GM18519 (cell line): ENCODE results near the gene TRIM7.
"Not testable (repeated sequence)": the region's sequence is repeated elsewhere in the genome, so short reads cannot be mapped to it uniquely, and the experiment has no call there.

Source experiments
- ATAC-seq: cut with Tn5 transposase; IDR thresholded peaks from one replicate; pipeline ENCODE4 v1.9.1; 2021; ENCODE audit warnings: mild to moderate bottlenecking, moderate library complexity; ENCODE audit not compliant: unreplicated experiment, low FRiP score

The TRIM7 gene

DNA sequence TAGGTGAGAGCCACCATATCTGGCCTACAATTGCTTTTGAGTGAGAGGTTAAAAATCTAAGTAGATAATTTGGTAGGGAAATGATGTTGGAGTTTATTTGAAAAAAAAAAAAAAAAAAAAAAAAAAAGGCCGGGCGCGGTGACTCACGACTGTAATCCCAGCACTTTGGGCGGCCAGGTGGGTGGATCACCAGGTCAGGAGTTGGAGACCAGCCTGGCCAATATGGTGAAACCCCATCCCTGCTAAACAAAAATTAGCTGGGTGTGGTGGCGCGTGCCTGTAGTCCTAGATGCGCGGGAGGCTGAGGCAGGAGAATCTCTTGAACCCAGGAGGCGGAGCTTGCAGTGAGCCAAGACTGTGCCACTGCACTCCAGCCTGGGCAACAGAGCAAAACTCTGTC is 9.3 kb upstream of the TRIM7 start:
- ATAC-seq = not testable (repeated sequence)

DNA sequence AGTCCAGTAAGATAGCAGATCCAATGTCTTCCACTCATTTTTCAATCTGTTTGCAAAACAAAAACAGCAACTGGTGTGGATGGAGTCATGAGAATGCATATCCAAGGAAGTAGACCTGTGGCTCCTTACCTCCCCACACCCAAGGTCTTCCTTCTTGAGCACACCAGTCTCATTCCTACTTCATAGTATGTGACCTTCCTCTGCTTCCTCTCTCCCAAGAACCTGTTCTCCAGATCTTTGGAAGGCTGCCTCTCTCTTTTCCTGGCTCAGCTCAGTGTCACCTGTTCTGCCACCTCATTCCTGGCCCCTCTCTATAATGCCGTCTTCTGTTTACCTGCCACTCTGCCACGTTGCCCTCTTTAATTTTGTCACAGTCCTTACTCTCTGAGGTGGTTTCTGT is 7.9 kb upstream of the TRIM7 start:
- no peak for ATAC-seq

DNA sequence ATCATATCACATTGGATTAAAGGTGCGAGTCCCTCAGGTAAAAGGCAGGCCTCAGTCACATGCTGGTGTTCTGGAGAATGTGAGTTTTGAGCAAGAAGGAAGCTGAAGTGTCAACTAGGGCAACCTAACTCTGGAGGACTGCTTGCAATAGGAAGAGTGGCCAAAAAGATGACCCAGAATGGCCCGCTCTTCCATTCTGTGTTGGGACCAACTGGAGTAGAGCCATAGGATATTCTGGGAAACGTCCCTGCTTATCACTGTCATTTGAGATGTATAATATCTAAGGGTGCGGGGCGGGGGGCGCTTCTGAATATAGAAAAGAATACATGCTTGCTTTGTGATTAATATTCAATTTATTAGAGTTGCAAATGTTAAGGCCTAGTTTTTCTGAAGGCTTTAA is 7.1 kb upstream of the TRIM7 start:
- no peak for ATAC-seq

DNA sequence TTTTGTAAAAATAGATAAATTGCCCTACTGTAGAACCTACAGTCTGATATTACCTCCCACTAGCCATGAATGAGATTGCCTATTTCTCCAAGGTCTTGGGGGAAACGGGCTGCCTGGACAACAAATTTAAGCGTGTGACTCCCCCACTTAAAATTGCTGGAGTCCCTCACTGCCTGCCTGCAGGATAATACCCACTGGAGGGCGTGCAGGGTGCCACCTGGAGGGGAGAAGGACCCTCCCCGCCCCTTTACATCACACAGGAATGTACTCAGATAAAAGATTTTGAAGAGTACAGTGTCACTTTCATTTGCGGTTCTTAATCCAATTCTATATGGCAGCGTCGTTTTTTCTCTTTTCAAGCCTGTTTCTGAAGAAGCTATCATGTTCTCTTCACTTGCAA is 6.2 kb upstream of the TRIM7 start:
- ATAC-seq = no peak

DNA sequence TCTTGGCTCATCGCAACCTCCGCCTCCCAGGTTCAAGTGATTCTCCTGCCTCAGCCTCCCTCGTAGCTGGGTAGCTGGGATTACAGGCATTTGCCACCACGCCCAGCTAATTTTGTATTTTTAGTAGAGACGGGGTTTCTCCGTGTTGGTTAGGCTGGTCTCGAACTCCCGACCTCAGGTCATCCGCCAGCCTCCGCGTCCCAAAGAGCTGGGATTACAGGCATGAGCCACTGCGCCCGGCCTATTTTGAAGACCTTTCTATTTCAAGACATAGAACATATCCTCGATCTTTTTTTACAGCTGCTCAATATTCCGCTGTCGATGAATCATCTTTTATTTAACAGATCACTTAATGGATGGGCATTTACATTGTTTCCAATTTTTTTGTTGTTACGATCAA is 5.7 kb upstream of the TRIM7 start:
- ATAC-seq = not testable (repeated sequence)

DNA sequence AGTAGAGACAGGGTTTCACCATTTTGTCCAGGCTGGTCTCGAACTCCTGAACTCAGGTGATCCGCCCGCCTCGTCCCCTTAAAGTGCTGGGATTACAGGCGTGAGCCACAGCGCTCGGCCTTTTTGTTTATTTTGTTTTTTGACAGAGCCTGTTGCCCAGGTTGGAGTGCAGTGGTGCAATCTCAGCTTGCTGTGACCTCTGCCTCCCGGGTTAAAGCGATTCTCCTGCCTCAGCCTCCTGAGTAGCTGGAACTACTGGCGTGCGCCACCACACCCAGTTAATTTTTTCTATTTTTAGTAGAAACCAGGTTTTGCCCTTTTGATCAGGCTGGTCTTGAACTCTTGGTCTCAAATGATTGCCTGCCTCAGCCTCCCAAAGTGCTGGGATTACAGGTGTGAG is 5.2 kb upstream of the TRIM7 start:
- not testable (repeated sequence) for ATAC-seq

DNA sequence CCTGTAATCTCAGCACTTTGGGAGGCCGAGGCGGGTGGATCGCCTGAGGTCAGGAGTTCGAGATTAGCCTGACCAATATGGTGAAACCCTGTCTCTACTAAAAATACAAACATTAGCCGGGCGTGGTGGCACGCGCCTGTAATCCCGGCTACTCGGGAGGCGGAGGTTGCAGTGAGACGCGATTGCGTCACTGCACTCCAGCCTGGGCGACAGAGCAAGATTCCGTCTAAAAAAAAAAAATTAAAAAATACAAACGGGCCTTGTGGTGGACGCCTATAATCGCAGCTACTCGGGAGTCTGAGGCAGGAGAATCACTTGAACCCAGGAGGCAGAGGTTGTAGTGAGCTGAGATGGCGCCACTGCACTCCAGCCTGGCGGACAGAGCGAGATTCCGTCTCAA is 4.0 kb upstream of the TRIM7 start:
- ATAC-seq = not testable (repeated sequence)

DNA sequence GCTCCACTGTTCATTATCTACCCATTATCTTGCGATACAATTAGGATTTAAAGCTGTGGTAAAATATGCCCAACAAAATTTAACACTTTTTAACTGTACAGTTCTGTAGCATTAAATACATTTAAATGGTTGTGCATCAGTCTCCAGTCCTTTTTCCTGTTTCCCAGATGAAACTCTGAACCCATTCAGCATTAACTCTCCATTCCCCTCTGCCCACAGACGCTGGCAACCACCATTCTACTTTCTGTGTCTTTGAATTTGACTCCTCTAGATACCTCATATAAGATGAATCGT is 2.9 kb upstream of the TRIM7 start:
- ATAC-seq = no peak

DNA sequence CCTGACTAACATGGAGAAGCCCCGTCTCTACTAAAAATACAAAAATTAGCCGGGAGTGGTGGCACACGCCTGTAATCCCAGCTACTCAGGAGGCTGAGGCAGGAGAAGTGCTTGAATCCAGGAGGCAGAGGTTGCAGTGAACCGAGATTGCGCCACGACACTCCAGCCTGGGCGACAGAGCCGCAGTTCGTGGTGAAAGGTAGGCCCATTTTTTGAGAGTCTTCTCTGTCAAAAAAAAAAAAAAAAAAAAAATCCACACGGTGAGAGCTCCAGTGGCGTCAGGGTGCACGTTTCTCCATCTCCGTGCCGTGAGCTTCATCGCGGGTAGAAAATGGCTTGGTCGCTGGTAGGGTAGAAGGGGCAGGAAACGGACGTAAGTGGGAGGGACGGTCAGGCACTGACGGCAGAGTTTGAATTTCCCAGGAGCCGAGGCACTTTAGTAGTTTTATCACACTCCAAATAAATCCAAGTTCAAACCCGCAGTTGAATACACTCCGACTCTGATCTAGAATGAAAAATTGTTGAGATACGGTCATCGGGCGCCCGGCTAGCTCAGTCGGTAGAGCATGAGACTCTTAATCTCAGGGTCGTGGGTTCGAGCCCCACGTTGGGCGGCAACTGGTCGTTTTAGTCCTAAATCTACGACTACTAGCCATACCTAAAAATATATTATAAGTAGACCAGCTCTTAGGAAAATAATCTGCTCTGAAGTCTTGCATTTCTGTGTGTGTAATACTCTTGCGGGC is 2.4 kb upstream of the TRIM7 start:
- no peak for ATAC-seq

DNA sequence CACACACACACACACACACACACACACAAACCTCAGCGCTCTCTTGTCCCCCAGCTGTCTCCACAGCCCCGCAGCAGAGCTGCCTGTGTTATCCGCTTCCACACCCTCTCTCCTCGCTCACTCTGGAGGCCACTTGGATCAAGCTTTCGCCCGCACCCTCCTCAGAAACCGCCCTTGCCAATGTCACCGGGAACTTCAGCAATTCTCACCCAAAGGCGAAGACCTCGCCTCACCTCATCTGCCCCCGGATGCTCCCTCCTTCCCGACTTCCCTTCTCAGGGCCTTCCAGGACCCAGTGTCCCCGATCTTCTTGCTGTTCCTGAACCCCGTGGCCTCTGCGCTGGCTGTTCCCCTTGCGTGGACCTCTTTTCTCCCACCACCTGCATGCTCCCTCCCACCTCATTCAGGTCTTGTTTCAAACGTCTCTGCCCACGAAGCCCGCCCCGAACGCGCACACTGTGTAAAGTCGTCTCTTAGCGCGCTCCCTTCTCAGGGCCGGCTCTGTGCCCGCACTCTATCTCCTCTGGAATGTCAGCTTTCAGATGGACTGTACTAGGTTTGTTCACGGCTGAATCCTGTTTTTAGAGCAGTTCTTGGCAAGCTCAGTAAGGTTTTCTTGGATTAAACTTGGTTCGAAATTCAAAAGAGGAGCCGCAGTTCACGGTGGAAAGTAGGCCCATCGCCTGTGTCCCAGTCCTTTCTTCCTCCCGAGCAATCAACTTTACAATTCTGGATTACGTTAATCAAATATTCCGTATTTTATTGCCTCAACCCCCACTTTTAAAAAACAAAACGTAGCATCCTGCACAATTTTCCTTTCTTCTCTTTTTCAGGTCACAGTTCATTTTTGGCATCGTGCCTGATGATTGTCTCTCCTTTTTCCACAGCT is 1.0 kb upstream of the TRIM7 start:
- no peak for ATAC-seq

DNA sequence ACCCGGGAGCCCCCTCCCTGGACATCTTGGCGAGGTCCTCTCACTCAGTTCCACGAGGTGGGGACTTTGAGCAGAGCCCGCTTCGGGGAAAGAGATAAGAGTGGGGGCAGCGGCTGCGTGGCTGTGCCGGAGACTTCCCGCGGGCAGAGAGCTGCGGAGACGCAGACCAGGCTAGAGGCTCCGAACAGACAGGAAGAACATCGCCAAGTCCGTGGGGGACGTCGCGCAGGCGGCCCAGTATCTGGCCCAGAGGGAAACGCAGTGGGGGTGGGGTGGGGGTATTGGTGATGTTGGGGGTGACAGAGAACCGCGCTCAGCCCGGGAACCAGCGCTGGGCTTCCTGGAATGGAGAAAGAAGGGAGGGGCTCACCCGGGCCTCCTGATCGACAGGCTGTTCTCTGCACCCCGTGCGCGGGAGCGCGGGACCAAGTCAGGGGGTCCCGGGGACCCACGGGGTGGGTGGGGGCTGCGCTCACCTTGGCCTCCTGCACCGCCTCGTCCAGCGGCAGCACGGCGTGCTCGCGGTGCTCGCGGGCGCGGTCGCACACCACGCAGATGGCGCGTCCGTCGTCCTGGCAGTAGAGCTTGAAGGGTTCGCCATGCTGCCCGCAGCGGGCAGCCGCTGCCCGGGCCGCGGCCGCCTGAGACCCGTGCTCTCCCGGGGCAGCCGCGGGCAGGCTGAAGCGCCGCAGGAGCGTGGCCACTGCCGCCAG is 727 bp downstream of the TRIM7 start:
- no peak for ATAC-seq

DNA sequence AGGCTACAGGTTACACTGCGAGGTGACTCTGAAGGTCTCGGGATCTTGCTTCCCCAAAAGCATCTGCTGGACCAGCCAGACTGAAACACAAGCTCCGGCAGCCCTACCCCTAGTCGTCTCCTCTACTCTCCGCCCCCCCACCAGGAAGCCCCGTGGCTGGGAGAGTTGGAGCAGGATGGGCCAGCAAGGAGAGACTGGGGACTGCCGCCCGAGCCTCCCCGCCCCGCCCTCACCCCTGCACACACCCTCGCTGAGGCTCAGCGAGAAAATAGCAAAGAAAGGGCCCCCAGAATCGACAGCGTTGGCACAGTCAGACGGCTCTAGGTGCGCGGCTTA is 1.3 kb downstream of the TRIM7 start:
- no peak for ATAC-seq

DNA sequence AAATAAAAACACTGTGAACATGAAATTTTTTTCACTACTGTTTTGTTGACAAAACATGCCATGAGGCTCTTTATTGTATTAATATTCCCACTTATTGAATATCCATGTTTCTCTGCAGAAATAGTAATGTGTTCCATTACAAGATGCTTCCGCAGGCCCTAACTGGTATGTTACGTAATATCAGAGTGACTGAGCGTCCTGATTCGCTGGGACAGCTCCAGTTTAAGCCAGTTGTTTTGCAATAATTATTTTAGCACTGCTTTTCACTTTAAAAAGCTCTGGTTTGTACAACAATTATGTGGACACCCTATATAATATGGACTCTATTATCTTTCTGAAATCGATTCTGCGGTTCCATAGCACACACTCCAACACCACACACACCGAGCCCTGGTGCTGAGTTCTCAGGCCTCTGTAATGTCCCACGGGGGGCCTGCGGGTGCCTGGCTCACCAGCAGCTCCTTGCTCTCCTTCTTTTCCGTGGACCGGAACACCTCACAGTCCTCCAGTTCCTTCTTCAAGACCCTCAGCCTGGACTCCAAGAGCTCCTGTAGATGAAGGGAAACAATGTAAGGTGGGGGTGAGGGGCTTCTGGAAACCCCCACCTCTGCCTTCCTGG is 1.8 kb downstream of the TRIM7 start:
- no peak for ATAC-seq

DNA sequence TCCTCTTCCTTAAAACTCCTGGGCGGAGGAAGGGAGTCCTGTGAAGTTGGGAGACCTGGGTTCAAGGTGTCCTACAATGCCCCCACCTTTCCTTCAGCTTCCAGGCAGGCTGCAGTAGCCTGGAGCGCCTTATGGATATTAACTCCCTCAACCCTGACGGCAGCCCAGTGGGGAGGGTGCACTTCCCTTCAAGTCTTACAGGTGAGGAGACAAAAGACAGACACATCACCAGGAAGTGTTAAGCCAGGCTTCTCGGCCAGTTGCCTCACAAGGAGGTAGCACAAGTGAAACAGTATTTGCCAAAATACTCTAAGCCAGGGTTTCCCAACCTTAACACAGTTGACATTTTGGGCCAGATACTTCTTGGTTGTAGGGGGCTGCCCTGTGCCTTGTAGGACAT is 4.2 kb downstream of the TRIM7 start:
- no peak for ATAC-seq

DNA sequence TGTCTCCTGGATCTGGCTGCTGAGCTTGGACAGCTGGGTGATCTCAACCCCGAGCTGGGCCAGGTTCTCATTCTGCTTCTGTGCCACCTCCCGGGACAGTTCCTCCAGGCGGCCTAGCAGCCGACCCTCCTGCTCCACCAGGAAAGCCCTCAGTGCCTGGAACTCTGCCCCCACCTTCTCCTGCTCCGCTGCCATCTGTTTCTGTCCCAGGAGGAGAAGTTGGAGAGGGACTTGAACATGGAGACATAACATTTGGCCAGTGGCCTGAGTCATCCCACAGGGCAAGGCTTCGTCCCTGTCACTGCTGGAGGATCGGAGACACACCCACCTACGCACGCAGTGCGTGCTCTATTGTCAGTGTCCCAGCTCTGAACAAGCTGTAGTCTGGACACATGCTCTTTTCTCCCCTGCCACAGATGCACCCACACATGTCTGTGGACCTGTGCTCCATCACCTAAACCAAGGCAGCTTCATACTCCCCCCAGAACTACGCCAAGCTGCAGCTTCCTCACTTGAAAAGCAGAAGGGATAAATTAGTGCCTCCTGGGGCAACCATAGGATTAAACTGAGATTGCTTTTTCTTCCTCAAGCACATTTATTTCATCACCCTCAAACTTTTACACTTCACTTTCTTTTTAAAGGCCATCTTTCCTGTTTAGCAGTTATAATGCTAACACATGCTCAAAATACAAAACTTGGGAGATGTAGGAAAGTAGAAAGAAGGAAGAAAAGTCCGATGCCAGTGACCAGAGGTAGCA is 4.9 kb downstream of the TRIM7 start:
- ATAC-seq = no peak

DNA sequence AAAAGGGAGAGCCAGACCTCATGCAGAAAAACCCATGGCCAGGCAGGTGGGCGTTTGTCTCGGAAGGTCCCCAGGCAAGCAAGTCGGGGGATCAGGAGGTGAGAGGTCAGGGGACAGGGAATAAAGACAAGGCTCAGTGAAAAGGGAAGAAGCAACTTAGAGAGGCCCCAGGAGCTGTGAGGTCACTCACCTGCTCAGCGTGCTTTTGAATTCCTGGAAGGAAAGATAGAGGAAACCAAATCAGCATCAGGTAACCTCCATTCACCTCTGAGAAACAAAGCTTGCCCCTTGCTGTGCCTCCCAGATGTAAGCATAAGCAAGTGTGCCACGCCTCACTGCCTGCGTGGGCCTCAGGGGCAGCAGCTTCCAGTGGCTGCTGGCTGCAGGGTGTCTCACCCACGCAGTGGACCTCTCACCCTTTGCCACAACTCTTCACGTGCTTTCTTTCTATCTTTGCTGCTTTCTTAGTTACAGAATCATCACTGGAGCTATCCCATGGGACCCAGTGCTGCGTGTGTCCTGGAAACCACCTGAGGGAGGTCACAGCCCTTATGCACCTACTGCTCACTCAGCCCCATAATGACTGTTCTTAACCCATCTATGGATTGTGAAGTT is 6.0 kb downstream of the TRIM7 start:
- ATAC-seq = peak; percentile 46

DNA sequence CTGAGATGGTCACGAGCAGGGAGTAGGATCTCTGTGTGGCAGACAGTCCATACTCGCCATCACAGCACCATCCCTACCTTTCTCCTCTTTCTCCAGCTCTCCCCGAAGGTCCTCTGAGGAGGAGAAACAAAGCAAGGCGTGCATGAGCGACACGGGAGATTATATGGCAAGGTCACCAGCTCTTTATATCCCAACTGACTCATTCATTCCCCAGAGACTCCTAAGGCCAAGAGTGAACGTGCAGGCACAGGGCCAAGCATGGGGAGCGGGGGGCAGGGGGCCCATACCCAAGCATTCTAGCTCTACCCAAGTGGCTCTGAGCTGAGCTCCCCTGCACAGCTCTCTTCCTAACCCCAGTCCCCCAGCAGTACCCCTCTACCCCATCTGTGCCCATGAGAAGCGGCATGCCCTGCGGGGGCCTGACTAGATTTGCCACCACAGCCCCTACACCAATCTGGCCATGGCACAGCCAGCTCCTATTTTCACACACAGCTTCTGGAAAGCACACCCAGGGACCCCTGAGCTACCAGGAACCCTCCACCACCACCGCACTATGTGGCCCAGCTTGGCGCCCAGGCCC is 6.8 kb downstream of the TRIM7 start:
- no peak for ATAC-seq

DNA sequence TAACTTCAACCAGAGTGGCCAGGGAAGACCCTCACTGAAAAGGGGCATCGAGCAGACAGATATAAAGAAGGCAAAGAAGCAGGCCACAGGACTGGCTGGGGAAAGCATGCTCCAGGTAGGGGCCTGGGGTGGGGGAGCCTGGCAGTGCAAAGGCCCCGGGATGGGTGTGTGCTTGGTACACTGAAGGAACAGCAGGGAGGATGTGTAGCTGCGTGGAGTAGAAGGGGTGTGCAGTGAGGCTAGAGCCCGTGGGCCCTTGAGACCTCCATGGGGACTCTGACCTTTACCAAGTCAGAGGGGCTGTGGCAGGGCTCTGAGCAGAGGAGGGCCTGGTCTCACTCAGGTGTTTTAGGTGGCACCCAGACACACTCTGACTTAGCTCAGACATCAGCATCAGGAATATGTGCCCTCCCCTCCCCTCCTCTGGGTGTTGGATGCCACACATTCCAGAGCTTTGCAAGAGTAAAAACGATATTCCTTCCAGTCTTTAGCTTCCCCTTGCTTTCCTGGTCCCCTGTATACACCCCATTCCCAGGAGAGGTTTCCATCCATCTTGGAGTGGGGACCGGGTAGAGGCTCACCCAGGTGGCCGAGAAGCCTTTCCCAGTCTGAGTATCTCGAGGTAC is 7.6 kb downstream of the TRIM7 start:
- no peak for ATAC-seq

DNA sequence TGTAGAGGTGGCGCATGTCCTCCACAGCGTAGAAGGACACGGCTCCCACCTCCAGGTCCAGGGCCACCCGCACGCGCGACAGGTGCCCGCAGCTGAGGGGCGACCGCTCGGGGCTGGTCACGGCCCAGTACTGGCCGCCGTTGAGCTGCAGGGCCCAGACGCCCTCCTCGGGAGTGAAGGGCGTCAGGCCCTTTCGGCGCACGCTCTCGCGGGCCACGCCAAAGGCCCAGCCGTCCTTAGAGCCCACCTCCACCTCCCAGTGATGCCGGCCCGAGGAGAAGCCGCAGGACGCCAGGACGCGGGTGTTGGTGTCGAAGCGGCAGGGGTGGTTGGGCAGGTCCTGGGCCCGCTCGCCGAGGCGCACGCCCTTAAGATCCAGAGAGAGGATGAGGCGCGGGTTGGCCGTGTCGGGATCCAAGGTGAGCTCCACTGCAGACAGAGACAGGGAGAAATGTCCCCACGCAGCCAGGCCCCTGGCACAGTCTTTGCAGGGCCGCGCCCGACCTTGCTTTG is 9.7 kb downstream of the TRIM7 start:
- no peak for ATAC-seq
